GM12873 (cell line): ENCODE data around the gene PTGR1.

Source experiments
- TF ChIP-seq, protein P1 (sequence below): IDR thresholded peaks from 2 replicates; pipeline ENCODE4 v1.5.1; 2012; ENCODE audit warnings: low read depth, mild to moderate bottlenecking, moderate library complexity, low read length, control low read depth; ENCODE audit not compliant: insufficient read depth; ENCODE audit errors: missing control alignments

The PTGR1 gene

DNA sequence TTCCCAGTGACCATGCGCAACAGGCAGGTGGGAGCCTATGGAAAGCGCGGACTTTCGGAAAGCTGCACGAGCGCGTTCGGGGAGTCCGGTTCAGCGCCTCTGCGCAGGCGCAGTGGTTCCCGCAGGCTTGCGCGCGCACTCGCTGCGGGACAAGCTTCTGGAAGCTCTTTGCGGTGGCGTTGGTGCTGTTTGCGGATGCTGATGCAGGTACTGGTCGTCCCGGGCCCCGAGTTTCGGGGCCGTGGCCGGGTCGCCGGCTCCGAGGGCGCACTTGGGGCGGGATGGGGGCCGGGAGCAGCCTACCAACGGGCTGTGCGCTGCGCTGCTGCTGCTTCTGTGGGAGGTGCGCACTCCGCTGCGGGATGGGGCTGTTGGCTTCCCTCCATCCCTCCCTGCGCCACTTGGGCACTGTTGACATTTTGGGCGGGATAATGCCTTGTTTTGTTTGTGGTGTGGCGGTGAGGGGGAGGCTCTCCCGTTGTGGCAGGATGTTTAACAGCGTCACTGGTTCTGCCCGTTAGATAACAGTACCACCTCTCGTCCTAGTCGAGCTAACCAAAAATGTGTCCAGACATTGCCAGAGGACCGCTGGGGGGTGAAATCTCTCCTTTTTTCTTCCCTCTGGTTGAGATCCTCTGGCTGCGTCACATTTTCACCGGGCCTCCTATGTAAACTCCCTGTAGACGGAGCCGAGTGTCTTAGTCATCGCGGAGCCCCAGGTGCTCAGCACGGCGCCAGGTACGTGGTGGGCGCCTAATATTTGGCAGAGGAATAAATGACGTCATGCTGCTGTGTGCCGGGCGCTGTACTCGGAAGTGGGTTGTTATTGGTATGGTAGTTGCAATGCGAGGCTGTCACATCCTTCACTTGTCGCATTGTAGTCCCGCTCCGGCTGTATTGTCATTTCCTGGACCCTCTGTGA lies 74.1 kb downstream of the PTGR1 start, which contains the start of gene ZNF483:
TSS of gene ZNF483 (plus strand) at position 124 of the 922 bp plus-strand sequence. CDS start 2,217 bp downstream, outside the sequence.
- TF ChIP-seq, protein P1, sequence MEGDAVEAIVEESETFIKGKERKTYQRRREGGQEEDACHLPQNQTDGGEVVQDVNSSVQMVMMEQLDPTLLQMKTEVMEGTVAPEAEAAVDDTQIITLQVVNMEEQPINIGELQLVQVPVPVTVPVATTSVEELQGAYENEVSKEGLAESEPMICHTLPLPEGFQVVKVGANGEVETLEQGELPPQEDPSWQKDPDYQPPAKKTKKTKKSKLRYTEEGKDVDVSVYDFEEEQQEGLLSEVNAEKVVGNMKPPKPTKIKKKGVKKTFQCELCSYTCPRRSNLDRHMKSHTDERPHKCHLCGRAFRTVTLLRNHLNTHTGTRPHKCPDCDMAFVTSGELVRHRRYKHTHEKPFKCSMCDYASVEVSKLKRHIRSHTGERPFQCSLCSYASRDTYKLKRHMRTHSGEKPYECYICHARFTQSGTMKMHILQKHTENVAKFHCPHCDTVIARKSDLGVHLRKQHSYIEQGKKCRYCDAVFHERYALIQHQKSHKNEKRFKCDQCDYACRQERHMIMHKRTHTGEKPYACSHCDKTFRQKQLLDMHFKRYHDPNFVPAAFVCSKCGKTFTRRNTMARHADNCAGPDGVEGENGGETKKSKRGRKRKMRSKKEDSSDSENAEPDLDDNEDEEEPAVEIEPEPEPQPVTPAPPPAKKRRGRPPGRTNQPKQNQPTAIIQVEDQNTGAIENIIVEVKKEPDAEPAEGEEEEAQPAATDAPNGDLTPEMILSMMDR = no peak

DNA sequence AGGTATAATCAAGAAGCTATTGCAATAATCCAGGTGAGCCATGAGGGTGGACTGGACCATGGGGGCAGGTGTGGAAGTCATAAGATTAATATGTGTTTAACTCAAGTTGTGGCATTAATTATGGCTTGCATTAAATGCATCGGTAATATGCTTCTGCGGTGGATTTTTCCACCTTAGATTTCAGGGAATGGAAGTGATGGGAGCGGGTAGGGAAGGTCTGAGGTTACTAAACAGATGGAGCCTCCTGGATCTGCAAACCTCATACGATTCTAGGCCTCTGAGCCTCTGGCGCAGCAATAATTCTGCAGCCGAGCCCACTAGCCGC lies 74.8 kb downstream of the PTGR1 start:
- TF ChIP-seq, protein P1 = no peak

DNA sequence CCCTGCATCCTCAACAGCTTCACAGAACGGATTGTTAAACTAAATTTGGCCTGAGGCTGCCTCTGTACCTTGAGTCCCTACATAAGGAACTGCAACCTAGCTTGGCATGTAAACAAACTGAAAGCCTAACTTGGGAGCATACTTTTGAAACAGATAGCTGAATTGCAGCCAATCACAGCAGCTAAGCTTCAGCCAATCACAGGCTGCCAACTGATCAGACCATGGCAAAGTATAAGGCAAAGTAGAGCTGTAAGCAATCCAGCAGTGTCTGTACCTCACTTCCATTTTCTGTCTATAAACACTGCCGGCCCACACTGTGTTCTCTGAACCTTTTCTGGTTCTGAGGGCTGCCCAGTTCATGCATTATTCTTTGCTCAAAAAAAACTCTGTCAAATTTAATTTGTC lies 83.4 kb downstream of the PTGR1 start:
- TF ChIP-seq, protein P1 = no peak

DNA sequence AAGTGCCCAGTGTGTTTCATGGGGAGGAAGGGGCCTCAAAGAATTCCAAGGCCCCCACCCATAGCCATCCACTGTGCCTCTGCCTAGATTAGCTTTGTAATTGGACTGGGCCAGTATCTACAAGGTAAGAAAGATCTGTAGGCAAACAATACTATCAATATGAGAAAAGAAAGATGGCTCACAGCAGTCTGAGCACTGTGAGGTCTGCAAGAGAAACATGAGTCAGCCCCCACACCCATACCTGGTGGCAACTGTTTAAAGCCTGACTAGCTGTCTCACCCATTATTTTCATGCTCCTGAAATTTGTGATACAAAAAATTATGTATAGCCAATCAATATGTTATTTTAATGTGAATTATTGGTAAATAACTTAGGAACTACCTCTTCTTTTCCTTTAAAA lies 84.5 kb downstream of the PTGR1 start:
- TF ChIP-seq, protein P1 = no peak
